Left lung (tissue), 10 donors: ENCODE data around the gene TBL1XR1. TPM values are rescaled to one million over a fixed set of nuclear protein-coding genes. Genes with fewer than 3 reads are reported as not detected.

Experiments used
- ATAC-seq: fragments of 200-7000 bp; cut with Tn5 transposase; one replicate; pipeline ENCODE4 v1.9.1; 2020; ENCODE audit warnings: moderate library complexity
- DNase-seq, 4 donors: peaks; one replicate each; pipeline ENCODE4 v3.0.0-alpha.2; 2013 to 2020
- H3K27ac ChIP-seq, 2 donors: fragments of 200-600 bp; sonication (generic) in 1 of 2; one replicate each; pipeline versions ENCODE4 v1.5.0 to v1.8.0; 2020 to 2021
- H3K27me3 ChIP-seq, 2 donors: fragments of 200-600 bp; sonication (generic) in 1 of 2; one replicate each; pipeline versions ENCODE4 v1.5.0 to v1.8.0; 2020 to 2021
- H3K36me3 ChIP-seq, 2 donors: fragments of 200-600 bp; sonication (generic) in 1 of 2; one replicate each; pipeline versions ENCODE4 v1.5.0 to v1.8.0; 2020 to 2021
- H3K4me1 ChIP-seq, 2 donors: fragments of 200-600 bp; one replicate each; pipeline ENCODE4 v1.8.0; 2021
- H3K4me3 ChIP-seq, 2 donors: fragments of 200-600 bp; sonication (generic) in 1 of 2; one replicate each; pipeline versions ENCODE4 v1.5.0 to v1.8.0; 2020 to 2021; ENCODE audit warnings: mild to moderate bottlenecking in 1 of 2
- H3K9me3 ChIP-seq, 2 donors: fragments of 200-600 bp; sonication (generic) in 1 of 2; one replicate each; pipeline versions ENCODE4 v1.5.0 to v1.8.0; 2020 to 2021
- CTCF ChIP-seq, 2 donors: fragments of 200-600 bp; sonication (generic) in 1 of 2; IDR thresholded peaks; one replicate each; pipeline versions ENCODE4 v1.5.0 to v1.8.0; 2021; ENCODE audit warnings: antibody characterized with exemption in 2 of 2
- intact Hi-C, 2 donors: fragments of 100-400 bp; cut with DNase I; formaldehyde crosslinking; loops; one replicate each; pipeline versions ENCODE4 v1.11.2 to v1.14.2; 2022
- polyA plus RNA-seq, 6 donors: library from polyadenylated mRNA; unstranded; fragments of 120-200 nt; gene quantifications; one replicate each; pipeline ENCODE4 v1.2.1, GENCODE V29; 2013; ENCODE audit not compliant: insufficient read length in 6 of 6
- total RNA-seq, 2 donors: library from RNA; stranded (reverse); fragmentation: NEBNext Ultra II Directional; extraction: Animal tissue kit (Norgen Biotek cat#: 25700); gene quantifications; one replicate each; pipeline ENCODE4 v1.2.1, GENCODE V29; 2021
- donor health status: DM: no; HTN: yes; CAD: no.
- donor health status: DM: no; HTN: no; CAD: no.

TBL1XR1 gene
- total and polyA plus RNA-seq, 8 donors, result 116 to 202 (median 155) TPM

GRCh38 chr3:176987901-176988650 is 209.2 kb downstream of the TBL1XR1 start:
- Histone ChIP-seq H3K36me3 (no peaks in the 10 kb centered on the region), H3K27me3 (no peaks in the 10 kb centered on the region), H3K9me3 (no peaks in the 10 kb centered on the region), H3K27ac (no peak overlapping the region), H3K4me3 (no peak overlapping the region), H3K4me1 (no peaks in the 10 kb centered on the region)
- DNase-seq (peak in 2 of 4 donors; percentile 22 to 42), ATAC-seq (peak; percentile 94)
- intact Hi-C loops, result no loop called here
- TF ChIP-seq CTCF (IDR thresholded peaks at IDR 0.05), result no peak

GRCh38 chr3:176978441-176978840 is 218.8 kb downstream of the TBL1XR1 start:
- H3K27me3 ChIP-seq, result no peaks in the 10 kb centered on the region
- no peak overlapping the region for H3K4me3 ChIP-seq
- TF ChIP-seq CTCF (IDR thresholded peaks at IDR 0.05), result no peak
- no peak overlapping the region for H3K27ac ChIP-seq
- no peaks in the 10 kb centered on the region for H3K36me3 ChIP-seq
- no peak for DNase-seq
- peaks cover 0 to 12% of the 10 kb centered on the region in 2 donors for H3K9me3 ChIP-seq
- H3K4me1 ChIP-seq, result no peaks in the 10 kb centered on the region
- no peak for ATAC-seq
- intact Hi-C loops, result no loop called here

DNA sequence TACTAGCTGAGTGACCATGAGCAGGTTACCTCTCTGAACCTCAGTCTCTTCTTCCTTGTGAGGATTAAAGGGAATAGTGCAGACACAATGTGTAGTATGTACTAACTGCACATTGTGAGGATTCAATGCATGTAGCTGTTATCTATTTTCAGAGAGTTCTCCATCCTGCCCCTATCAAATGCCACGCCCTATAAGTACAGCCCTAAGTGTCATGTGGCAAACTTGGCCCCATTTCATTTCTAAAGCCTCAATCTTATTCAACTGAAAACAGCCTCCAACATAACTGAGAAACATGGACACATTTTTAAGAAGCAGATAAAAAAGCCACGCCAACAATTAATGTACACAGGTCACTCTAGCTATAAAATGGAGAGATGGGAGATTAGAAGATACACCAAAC is 220.0 kb downstream of the TBL1XR1 start:
- H3K27ac ChIP-seq, result no peak overlapping the region
- DNase-seq, result no peak
- intact Hi-C loops, result no loop called here
- H3K27me3 ChIP-seq, result no peaks in the 10 kb centered on the region
- no peaks in the 10 kb centered on the region for H3K4me1 ChIP-seq
- H3K4me3 ChIP-seq, result no peak overlapping the region
- H3K9me3 ChIP-seq, result peaks cover 0 to 11% of the 10 kb centered on the region in 2 donors
- H3K36me3 ChIP-seq, result no peaks in the 10 kb centered on the region
- no peak for TF ChIP-seq CTCF (IDR thresholded peaks at IDR 0.05)
- no peak for ATAC-seq

- intact Hi-C loops, result no loop called here
- Histone ChIP-seq H3K4me1 (no peaks in the 10 kb centered on the region), H3K36me3 (no peaks in the 10 kb centered on the region), H3K27me3 (no peaks in the 10 kb centered on the region), H3K9me3 (peaks cover 0 to 3% of the 10 kb centered on the region in 2 donors), H3K27ac (no peak overlapping the region), H3K4me3 (no peak overlapping the region)
- DNase-seq (no peak), ATAC-seq (no peak)
- TF ChIP-seq CTCF (IDR thresholded peaks at IDR 0.05), result no peak
Measured at GRCh38 chr3:176976586-176976985, 220.7 kb downstream of the TBL1XR1 start.

DNA sequence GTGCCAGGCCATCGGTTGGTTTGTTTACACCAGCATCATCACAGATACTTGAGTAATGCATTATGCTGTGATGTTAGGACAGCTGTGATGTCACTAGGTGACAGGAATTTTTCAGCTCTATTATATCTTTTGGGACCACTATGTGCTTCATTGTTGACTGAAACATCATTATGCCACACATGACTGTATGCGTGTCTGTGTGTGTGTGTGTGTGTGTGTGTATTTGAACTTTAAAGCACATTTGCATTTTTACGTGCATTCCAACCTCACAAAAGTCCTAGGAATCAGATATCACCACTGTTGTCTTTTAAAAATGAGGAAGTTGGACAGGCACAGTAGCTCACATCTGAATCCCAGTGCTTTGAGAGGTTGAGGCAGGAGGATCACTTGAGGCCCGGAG is 223.0 kb downstream of the TBL1XR1 start:
- intact Hi-C loops, result no loop called here
- H3K27ac ChIP-seq, result no peak overlapping the region

More for the DNA sequence above, 223.0 kb downstream of the TBL1XR1 start:
- no peaks in the 10 kb centered on the region for H3K9me3 ChIP-seq
- TF ChIP-seq CTCF (IDR thresholded peaks at IDR 0.05), result no peak
- H3K4me3 ChIP-seq, result no peak overlapping the region
- DNase-seq, result no peak
- H3K36me3 ChIP-seq, result no peaks in the 10 kb centered on the region
- no peaks in the 10 kb centered on the region for H3K27me3 ChIP-seq
- no peak for ATAC-seq
- no peaks in the 10 kb centered on the region for H3K4me1 ChIP-seq
